ENCODE data around the gene ID1. TPM values are rescaled to one million over a fixed set of nuclear protein-coding genes. Genes with fewer than 3 reads are reported as not detected.

ID1 gene
- total and polyA plus RNA-seq, 2 of the 13 experiments (the other 11 are each of a cell fraction or from before 2014, with no cell fraction given), result 320 to 419 TPM

DNA sequence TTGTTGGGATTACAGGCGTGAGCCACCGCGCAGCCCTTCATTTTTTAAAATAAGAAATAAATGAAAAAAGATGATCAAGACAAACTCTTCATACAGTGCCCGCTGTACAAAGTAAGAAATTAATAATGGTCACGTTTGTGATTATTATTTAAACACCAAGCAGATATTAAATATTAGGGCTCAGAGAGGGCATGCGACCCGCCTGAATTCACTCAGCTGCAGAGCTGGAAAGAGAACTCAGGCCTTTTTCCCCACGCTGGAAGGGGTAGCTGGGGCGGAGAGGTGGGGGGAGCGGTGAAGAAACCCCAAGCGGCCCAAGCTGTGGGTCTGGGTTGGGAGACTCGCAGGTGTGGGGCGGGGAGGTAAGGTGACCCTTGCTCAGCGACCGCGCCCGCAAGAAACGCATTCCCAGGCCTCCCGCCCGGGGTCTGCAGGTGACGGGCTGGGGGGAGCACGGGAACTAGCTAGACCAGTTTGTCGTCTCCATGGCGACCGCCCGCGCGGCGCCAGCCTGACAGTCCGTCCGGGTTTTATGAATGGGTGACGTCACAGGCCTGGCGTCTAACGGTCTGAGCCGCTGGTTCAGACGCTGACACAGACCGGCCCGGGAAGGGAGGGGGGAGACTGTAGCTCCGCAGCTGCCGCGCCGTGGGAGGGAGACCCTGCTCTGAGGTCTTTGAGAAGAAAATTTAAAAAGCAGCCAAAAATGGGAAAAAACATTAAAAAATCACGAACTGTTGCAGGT is 1.1 kb upstream of the ID1 start (continued):
- TF ChIP-seq EHMT2 (IDR thresholded peaks at IDR 0.05; ENCODE audit: borderline replicate concordance, low read depth, low read length) (no peak), MEIS2 (CRISPR knock-in tag; IDR thresholded peaks at IDR 0.05) (peak; percentile 99), RCOR2 (CRISPR knock-in tag; IDR thresholded peaks at IDR 0.05) (peak; percentile 71; the same call in 1 of the 2 replicates), SATB2 (CRISPR knock-in tag; IDR thresholded peaks at IDR 0.05) (peak; percentile 86; the same call in 1 of the 2 replicates), ETV5 (CRISPR knock-in tag; IDR thresholded peaks at IDR 0.05; ENCODE audit: borderline replicate concordance) (peak; percentile 94), HNF4A (CRISPR knock-in tag; IDR thresholded peaks at IDR 0.05) (peak; percentile 98), TRIM24 (CRISPR knock-in tag; IDR thresholded peaks at IDR 0.05) (0 out of 2 replicates have a peak, but pooled peaks have one; percentile 61), ZNF282 (IDR thresholded peaks at IDR 0.05; ENCODE audit: partially characterized antibody) (no peak), JARID2 (CRISPR knock-in tag; IDR thresholded peaks at IDR 0.05; ENCODE audit: insufficient replicate concordance) (no peak), ZNF790 (CRISPR knock-in tag; IDR thresholded peaks at IDR 0.05; ENCODE audit: borderline replicate concordance) (no peak), ZNF207 (IDR thresholded peaks at IDR 0.05; ENCODE audit: borderline replicate concordance) (no peak), HMG20A (CRISPR knock-in tag; IDR thresholded peaks at IDR 0.05; ENCODE audit: borderline replicate concordance) (peak; percentile 41; the same call in 1 of the 2 replicates), CHD4 (IDR thresholded peaks at IDR 0.05; ENCODE audit: borderline replicate concordance, low read length) (0 out of 2 replicates have a peak, but pooled peaks have one; percentile 36), ZNF367 (CRISPR knock-in tag; IDR thresholded peaks at IDR 0.05; ENCODE audit: borderline replicate concordance) (peak; percentile 92; the same call in 1 of the 2 replicates)
- TF ChIP-seq, protein P1, sequence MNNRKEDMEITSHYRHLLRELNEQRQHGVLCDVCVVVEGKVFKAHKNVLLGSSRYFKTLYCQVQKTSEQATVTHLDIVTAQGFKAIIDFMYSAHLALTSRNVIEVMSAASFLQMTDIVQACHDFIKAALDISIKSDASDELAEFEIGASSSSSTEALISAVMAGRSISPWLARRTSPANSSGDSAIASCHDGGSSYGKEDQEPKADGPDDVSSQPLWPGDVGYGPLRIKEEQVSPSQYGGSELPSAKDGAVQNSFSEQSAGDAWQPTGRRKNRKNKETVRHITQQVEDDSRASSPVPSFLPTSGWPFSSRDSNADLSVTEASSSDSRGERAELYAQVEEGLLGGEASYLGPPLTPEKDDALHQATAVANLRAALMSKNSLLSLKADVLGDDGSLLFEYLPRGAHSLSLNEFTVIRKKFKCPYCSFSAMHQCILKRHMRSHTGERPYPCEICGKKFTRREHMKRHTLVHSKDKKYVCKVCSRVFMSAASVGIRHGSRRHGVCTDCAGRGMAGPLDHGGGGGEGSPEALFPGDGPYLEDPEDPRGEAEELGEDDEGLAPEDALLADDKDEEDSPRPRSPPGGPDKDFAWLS (CRISPR knock-in tag; IDR thresholded peaks at IDR 0.05; ENCODE audit: borderline replicate concordance), result peak; percentile 98; the same call in 1 of the 2 replicates
- TF ChIP-seq, protein P2, sequence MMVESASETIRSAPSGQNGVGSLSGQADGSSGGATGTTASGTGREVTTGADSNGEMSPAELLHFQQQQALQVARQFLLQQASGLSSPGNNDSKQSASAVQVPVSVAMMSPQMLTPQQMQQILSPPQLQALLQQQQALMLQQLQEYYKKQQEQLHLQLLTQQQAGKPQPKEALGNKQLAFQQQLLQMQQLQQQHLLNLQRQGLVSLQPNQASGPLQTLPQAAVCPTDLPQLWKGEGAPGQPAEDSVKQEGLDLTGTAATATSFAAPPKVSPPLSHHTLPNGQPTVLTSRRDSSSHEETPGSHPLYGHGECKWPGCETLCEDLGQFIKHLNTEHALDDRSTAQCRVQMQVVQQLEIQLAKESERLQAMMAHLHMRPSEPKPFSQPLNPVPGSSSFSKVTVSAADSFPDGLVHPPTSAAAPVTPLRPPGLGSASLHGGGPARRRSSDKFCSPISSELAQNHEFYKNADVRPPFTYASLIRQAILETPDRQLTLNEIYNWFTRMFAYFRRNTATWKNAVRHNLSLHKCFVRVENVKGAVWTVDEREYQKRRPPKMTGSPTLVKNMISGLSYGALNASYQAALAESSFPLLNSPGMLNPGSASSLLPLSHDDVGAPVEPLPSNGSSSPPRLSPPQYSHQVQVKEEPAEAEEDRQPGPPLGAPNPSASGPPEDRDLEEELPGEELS (CRISPR knock-in tag; IDR thresholded peaks at IDR 0.05), result peak; percentile 95
- TF ChIP-seq, protein P3, sequence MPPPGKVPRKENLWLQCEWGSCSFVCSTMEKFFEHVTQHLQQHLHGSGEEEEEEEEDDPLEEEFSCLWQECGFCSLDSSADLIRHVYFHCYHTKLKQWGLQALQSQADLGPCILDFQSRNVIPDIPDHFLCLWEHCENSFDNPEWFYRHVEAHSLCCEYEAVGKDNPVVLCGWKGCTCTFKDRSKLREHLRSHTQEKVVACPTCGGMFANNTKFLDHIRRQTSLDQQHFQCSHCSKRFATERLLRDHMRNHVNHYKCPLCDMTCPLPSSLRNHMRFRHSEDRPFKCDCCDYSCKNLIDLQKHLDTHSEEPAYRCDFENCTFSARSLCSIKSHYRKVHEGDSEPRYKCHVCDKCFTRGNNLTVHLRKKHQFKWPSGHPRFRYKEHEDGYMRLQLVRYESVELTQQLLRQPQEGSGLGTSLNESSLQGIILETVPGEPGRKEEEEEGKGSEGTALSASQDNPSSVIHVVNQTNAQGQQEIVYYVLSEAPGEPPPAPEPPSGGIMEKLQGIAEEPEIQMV (CRISPR knock-in tag; IDR thresholded peaks at IDR 0.05; ENCODE audit: low read depth), result peak; percentile 89
- TF ChIP-seq, protein P4, sequence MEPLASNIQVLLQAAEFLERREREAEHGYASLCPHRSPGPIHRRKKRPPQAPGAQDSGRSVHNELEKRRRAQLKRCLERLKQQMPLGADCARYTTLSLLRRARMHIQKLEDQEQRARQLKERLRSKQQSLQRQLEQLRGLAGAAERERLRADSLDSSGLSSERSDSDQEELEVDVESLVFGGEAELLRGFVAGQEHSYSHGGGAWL (CRISPR knock-in tag; IDR thresholded peaks at IDR 0.05), result peak; percentile 90
- TF ChIP-seq, protein P5, sequence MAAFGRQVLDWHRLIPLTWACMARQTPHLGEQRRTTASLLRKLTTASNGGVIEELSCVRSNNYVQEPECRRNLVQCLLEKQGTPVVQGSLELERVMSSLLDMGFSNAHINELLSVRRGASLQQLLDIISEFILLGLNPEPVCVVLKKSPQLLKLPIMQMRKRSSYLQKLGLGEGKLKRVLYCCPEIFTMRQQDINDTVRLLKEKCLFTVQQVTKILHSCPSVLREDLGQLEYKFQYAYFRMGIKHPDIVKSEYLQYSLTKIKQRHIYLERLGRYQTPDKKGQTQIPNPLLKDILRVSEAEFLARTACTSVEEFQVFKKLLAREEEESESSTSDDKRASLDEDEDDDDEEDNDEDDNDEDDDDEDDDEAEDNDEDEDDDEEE (CRISPR knock-in tag; IDR thresholded peaks at IDR 0.05), result no peak
- TF ChIP-seq, protein P6, sequence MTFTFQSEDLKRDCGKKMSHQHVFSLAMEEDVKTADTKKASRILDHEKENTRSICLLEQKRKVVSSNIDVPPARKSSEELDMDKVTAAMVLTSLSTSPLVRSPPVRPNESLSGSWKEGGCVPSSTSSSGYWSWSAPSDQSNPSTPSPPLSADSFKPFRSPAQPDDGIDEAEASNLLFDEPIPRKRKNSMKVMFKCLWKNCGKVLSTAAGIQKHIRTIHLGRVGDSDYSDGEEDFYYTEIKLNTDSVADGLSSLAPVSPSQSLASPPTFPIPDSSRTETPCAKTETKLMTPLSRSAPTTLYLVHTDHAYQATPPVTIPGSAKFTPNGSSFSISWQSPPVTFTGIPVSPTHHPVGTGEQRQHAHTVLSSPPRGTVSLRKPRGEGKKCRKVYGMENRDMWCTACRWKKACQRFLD (CRISPR knock-in tag; IDR thresholded peaks at IDR 0.05; ENCODE audit: borderline replicate concordance), result peak; percentile 85; the same call in 1 of the 2 replicates

Data from HepG2 (cell line).